H9 (cell line): ENCODE data around the gene CCNL1. TPM values are rescaled to one million over a fixed set of nuclear protein-coding genes. Genes with fewer than 3 reads are reported as not detected.

Experiments
- DNase-seq: peaks from one replicate; pipeline ENCODE4 v3.0.0-alpha.2; 2017
- H2AFZ ChIP-seq: one replicate; pipeline ENCODE4 v1.6.1; 2013; ENCODE audit warnings: mild to moderate bottlenecking, low read length, control low read depth, moderate library complexity
- H2AK5ac ChIP-seq: 2 replicates; pipeline ENCODE4 v1.6.1; 2013; ENCODE audit warnings: low read length, control low read depth, mixed read lengths; ENCODE audit not compliant: insufficient read length
- H2BK120ac ChIP-seq: one replicate; pipeline ENCODE4 v1.6.1; 2013; ENCODE audit warnings: low read depth, mild to moderate bottlenecking, low read length, control low read depth, inconsistent platforms; ENCODE audit not compliant: poor library complexity, severe bottlenecking
- H2BK12ac ChIP-seq: 2 replicates; pipeline ENCODE4 v1.6.1; 2013; ENCODE audit warnings: low read length, control low read depth, mixed read lengths, low read depth; ENCODE audit not compliant: insufficient read length
- H2BK15ac ChIP-seq: 2 replicates; pipeline ENCODE4 v1.6.1; 2013; ENCODE audit warnings: low read depth, low read length, control low read depth
- H2BK20ac ChIP-seq: one replicate; pipeline ENCODE4 v1.6.1; 2013; ENCODE audit warnings: low read depth, mild to moderate bottlenecking, low read length, control low read depth, inconsistent platforms; ENCODE audit not compliant: poor library complexity, severe bottlenecking
- H2BK5ac ChIP-seq: 2 replicates; pipeline ENCODE4 v1.6.1; 2013; ENCODE audit warnings: low read length, control low read depth, mixed read lengths; ENCODE audit not compliant: insufficient read length
- H3K14ac ChIP-seq: 2 replicates; pipeline ENCODE4 v1.6.1; 2013; ENCODE audit warnings: low read length, control low read depth; ENCODE audit not compliant: insufficient read depth
- H3K18ac ChIP-seq: 2 replicates; pipeline ENCODE4 v1.6.1; 2013; ENCODE audit warnings: low read depth, mild to moderate bottlenecking, mixed read lengths, low read length, control low read depth; ENCODE audit not compliant: insufficient read length
- H3K23ac ChIP-seq: 2 replicates; pipeline ENCODE4 v1.6.1; 2013; ENCODE audit warnings: low read length, control low read depth, mixed read lengths, low read depth; ENCODE audit not compliant: insufficient read length
- H3K23me2 ChIP-seq: 2 replicates; pipeline ENCODE4 v1.6.1; 2013; ENCODE audit warnings: low read depth, mild to moderate bottlenecking, mixed read lengths, low read length, control low read depth; ENCODE audit not compliant: insufficient read length, poor library complexity, severe bottlenecking
- H3K27ac ChIP-seq: 2 replicates; pipeline ENCODE4 v1.5.1; 2013; ENCODE audit warnings: low read length, control low read depth, mixed read lengths, low read depth; ENCODE audit not compliant: insufficient read length
- H3K27me3 ChIP-seq: 2 replicates; pipeline ENCODE4 v1.6.1; 2013; ENCODE audit warnings: low read length, control low read depth, inconsistent platforms; ENCODE audit not compliant: insufficient read depth
- H3K4ac ChIP-seq: 2 replicates; pipeline ENCODE4 v1.6.1; 2013; ENCODE audit warnings: low read depth, mild to moderate bottlenecking, control low read depth, inconsistent platforms, low read length, moderate library complexity
- H3K4me1 ChIP-seq: 2 replicates; pipeline ENCODE4 v1.6.1; 2013; ENCODE audit warnings: low read length, control low read depth, inconsistent platforms; ENCODE audit not compliant: insufficient read depth
- H3K4me2 ChIP-seq: 2 replicates; pipeline ENCODE4 v1.6.1; 2013; ENCODE audit warnings: low read length, control low read depth, mixed read lengths; ENCODE audit not compliant: insufficient read length, insufficient read depth
- H3K56ac ChIP-seq: 2 replicates; pipeline ENCODE4 v1.6.1; 2013; ENCODE audit warnings: low read depth, mild to moderate bottlenecking, mixed read lengths, low read length, control low read depth; ENCODE audit not compliant: insufficient read length
- H3K79me1 ChIP-seq: 2 replicates; pipeline ENCODE4 v1.6.1; 2013; ENCODE audit warnings: low read depth, mild to moderate bottlenecking, moderate library complexity, low read length, control low read depth, inconsistent platforms; ENCODE audit not compliant: insufficient read depth, poor library complexity, severe bottlenecking
- H3K79me2 ChIP-seq: 2 replicates; pipeline ENCODE4 v1.6.1; 2013; ENCODE audit warnings: low read length, control low read depth, inconsistent platforms; ENCODE audit not compliant: insufficient read depth
- H3K9ac ChIP-seq: 2 replicates; pipeline ENCODE4 v1.6.1; 2013; ENCODE audit warnings: low read length, control low read depth, mixed read lengths; ENCODE audit not compliant: insufficient read length; ENCODE audit errors: extremely low read depth
- H3K9me3 ChIP-seq: one replicate; pipeline ENCODE4 v1.6.1; 2013; ENCODE audit warnings: low read depth, low read length, inconsistent platforms; ENCODE audit not compliant: control insufficient read depth
- H3T11ph ChIP-seq: one replicate; pipeline ENCODE4 v1.6.1; 2013; ENCODE audit warnings: mild to moderate bottlenecking, low read length, control low read depth, inconsistent platforms
- H4K20me1 ChIP-seq: one replicate; pipeline ENCODE4 v1.6.1; 2013; ENCODE audit not compliant: control insufficient read depth, insufficient read length, insufficient read depth
- H4K5ac ChIP-seq: 2 replicates; pipeline ENCODE4 v1.6.1; 2013; ENCODE audit warnings: low read depth, mild to moderate bottlenecking, mixed read lengths, low read length, control low read depth; ENCODE audit not compliant: insufficient read length
- H4K8ac ChIP-seq: replicated peaks from 2 replicates; pipeline ENCODE4 v1.6.1; 2013; ENCODE audit warnings: low read length, control low read depth, mixed read lengths, low read depth; ENCODE audit not compliant: insufficient read length
- H4K91ac ChIP-seq: 2 replicates; pipeline ENCODE4 v1.6.1; 2013; ENCODE audit warnings: low read depth, mild to moderate bottlenecking, moderate library complexity, mixed read lengths, low read length, control low read depth; ENCODE audit not compliant: insufficient read length
- H3K27ac Mint-ChIP-seq, 3 experiments: 2 replicates in 2 of 3; 3 replicates in 1 of 3; pipeline ENCODE4 v1.8.0; 2020 to 2021; ENCODE audit warnings: mixed read lengths in 3 of 3, mild to moderate bottlenecking in 1 of 3, moderate library complexity in 1 of 3
- H3K27me3 Mint-ChIP-seq: 2 replicates; pipeline ENCODE4 v1.8.0; 2021; ENCODE audit warnings: low read depth, mild to moderate bottlenecking, moderate library complexity, mixed read lengths
- H3K36me3 Mint-ChIP-seq, 3 experiments: 2 replicates in 2 of 3; 3 replicates in 1 of 3; pipeline ENCODE4 v1.8.0; 2020 to 2021; ENCODE audit warnings: low read depth in 3 of 3, mixed read lengths in 3 of 3; ENCODE audit not compliant: insufficient read depth in 1 of 3
- H3K4me1 Mint-ChIP-seq, 2 experiments: 2 replicates each; pipeline ENCODE4 v1.8.0; 2020; ENCODE audit warnings: mixed read lengths in 2 of 2
- H3K4me3 Mint-ChIP-seq, 2 experiments: 2 replicates in 1 of 2; 3 replicates in 1 of 2; pipeline ENCODE4 v1.8.0; 2020 to 2021; ENCODE audit warnings: mild to moderate bottlenecking in 2 of 2, mixed read lengths in 2 of 2, moderate library complexity in 1 of 2
- H3K9me3 Mint-ChIP-seq, 2 experiments: 2 replicates in 1 of 2; 3 replicates in 1 of 2; pipeline ENCODE4 v1.8.0; 2020; ENCODE audit warnings: mild to moderate bottlenecking in 2 of 2, mixed read lengths in 2 of 2, moderate library complexity in 1 of 2
- CTCF ChIP-seq: fragments of 200-600 bp; sonication (generic); conservative IDR thresholded peaks from 3 replicates; pipeline ENCODE4 v1.8.0; 2021; ENCODE audit warnings: antibody characterized with exemption, mild to moderate bottlenecking
- total RNA-seq: library from RNA; stranded (reverse); gene quantifications from 2 replicates; pipeline ENCODE4 v1.2.1, GENCODE V29; 2021

The CCNL1 gene
- total RNA-seq, 1 experiment from 2014 or later: 103 TPM

- peaks cover 39 to 43% of the 10 kb centered on the region in 2 experiments for H3K4me1 Mint-ChIP-seq
Measured at GRCh38 chr3:157157836-157158235, 2.1 kb downstream of the CCNL1 start.

More at GRCh38 chr3:157157836-157158235, 2.1 kb downstream of the CCNL1 start:
- Histone ChIP-seq H4K91ac (no peak overlapping the region), H3K4me2 (peak overlapping the region; percentile 73), H2BK15ac (no peak overlapping the region), H3K9me3 (no peaks in the 10 kb centered on the region), H3K27me3 (no peaks in the 10 kb centered on the region), H3K9ac (no peak overlapping the region), H2BK12ac (no peak overlapping the region), H3T11ph (no peak overlapping the region), H2BK20ac (no peak overlapping the region), H2BK5ac (no peak overlapping the region), H3K4ac (no peak overlapping the region), H3K4me1 (no peaks in the 10 kb centered on the region), H3K23ac (no peak overlapping the region), H3K56ac (no peak overlapping the region), H3K18ac (no peak overlapping the region), H2BK120ac (no peak overlapping the region), H3K23me2 (peaks cover 4% of the 10 kb centered on the region), H4K8ac (no peak overlapping the region), H3K79me2 (peaks cover 22% of the 10 kb centered on the region), H3K27ac (no peak overlapping the region), H2AFZ (no peak overlapping the region), H4K20me1 (no peaks in the 10 kb centered on the region), H2AK5ac (no peak overlapping the region), H4K5ac (no peak overlapping the region), H3K79me1 (no peaks in the 10 kb centered on the region), H3K14ac (no peak overlapping the region)
- no peak for TF ChIP-seq CTCF
- no peak for DNase-seq
- H3K36me3 Mint-ChIP-seq: peaks cover 52 to 64% (median 63%) of the 10 kb centered on the region in 3 experiments
- peak overlapping the region in 1 of 3 experiments; percentile 36; a peak in 2 of 7 replicates for H3K27ac Mint-ChIP-seq
- peak overlapping the region; percentile 98 for H3K4me3 Mint-ChIP-seq
- H3K9me3 Mint-ChIP-seq: no peaks in the 10 kb centered on the region
- H3K27me3 Mint-ChIP-seq: no peaks in the 10 kb centered on the region
